ENCODE data around the gene KCNC4. TPM values are rescaled to one million over a fixed set of nuclear protein-coding genes. Genes with fewer than 3 reads are reported as not detected.
A peak's percentile ranks its signal among the peaks of the same experiment; 100 is the strongest.

KCNC4 gene
- total RNA-seq, 2 experiments from 2014 or later: 13.9 to 14.3 TPM

DNA sequence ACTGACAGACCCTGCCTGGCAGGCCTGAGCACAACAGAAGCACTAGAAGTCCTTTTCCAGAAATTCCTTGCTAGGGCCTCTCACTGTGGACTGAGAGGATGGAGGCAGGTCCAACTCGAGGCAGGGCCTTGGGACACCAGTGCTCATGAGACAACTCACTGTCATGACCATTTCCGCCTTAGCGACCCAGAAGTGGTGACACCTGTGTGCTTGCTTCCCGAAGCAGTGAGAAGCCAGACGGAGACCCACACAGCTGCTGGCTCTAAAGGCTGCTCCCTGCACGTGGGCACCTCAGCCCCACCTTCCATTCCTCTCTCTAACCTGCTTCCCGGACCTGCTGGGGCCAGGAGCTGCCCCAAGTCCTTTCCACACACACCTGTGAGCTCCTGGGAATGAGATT is 33.0 kb downstream of the KCNC4 start:
- DNase-seq (peak; percentile 4), ATAC-seq (no peak)
- H3K4me1 Mint-ChIP-seq: peaks cover 28% of the 10 kb centered on the region
- no peak overlapping the region for H3K4me3 Mint-ChIP-seq
- H3K27me3 Mint-ChIP-seq: no peaks in the 10 kb centered on the region
- no peak overlapping the region for H3K27ac Mint-ChIP-seq
- no peaks in the 10 kb centered on the region for H3K9me3 Mint-ChIP-seq (ENCODE audit: low read depth)
- POLR2A ChIA-PET: no interaction called here
- CTCF ChIA-PET: interaction anchor here (2.2 kb wide), 1 partner anchor 35 kb away, joined by 9 read pairs; no protein-coding TSS in a partner anchor
- peaks cover 8% of the 10 kb centered on the region for H3K36me3 Mint-ChIP-seq (ENCODE audit: low read depth)
- intact Hi-C loops (cut with DNase I, micrococcal nuclease): no loop called here

DNA sequence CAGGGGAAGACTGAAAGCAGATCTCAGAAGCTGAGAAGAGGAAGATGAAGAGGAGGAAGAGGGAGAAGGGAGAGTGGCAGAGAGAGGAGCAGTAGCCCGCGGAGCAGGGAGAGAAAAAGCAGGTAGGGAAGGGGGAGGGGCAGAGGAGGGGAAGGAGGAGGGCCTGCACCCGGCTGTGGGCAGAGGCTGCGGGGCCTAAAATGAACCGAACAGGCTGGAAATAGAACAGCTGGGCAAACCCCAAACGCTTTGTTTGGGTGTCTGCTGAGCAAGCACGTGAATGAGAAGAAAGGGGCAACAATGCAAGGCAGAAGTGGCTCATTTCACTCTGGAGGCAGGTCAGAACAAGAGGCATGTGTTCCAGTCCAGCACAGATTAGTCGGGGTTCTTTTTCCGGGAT is 33.5 kb downstream of the KCNC4 start:
- CTCF ChIA-PET: interaction anchor here (2.2 kb wide), 1 partner anchor 35 kb away, joined by 9 read pairs; no protein-coding TSS in a partner anchor
- ATAC-seq: peak; percentile 78

DNA sequence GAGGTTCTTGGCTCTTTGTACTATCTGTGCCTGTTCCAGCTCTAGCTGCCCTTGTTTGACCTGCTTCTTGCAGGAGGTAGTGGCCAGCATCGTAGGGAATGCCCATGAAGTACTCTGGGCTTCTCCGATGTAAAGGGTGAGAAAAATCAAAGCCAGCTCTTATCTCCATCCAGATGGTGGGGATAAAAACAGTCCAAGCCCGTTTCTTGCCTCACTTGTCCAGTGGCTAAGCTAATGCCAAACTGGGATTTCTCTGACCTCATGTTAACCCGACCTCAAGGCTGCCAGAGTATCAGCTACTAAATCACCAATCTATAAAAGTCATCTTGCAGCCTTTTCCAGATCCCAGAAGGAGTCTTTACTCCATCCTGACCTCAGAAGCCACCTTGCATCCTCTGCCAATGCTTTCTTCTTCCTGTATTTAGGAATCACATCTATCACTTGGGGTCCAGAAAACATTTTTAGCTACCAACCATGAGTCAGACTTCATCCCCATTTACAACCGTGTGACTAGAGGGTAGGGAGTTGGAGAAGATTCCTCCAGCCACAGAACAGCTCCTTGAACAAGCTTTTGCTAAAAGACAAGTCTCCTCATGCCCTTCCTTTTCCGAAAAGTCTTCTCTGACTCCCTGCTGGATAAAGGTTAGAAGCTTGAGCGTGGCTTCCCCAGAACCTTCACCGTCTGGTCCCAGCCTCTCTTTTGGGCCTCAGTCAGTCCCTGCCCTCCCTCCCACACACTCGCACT is 35.9 kb downstream of the KCNC4 start:
- DNase-seq (no peak), ATAC-seq (no peak)
- Mint-ChIP-seq H3K4me1 (peaks cover 10% of the 10 kb centered on the region), H3K36me3 (ENCODE audit: low read depth) (no peaks in the 10 kb centered on the region), H3K27ac (no peak overlapping the region), H3K9me3 (ENCODE audit: low read depth) (no peaks in the 10 kb centered on the region), H3K4me3 (no peak overlapping the region), H3K27me3 (no peaks in the 10 kb centered on the region)
- ChIA-PET CTCF (interaction anchor here (0.6 to 1.8 kb wide), 5 partner anchors 8 to 67 kb away, joined by 3 to 19 read pairs (median 4); no protein-coding TSS in a partner anchor), POLR2A (no interaction called here)
- intact Hi-C loops (cut with DNase I, micrococcal nuclease): no loop called here

More for the DNA sequence above, 33.5 kb downstream of the KCNC4 start:
- peak overlapping the region; percentile 4 for H3K27ac Mint-ChIP-seq
- peaks cover 24% of the 10 kb centered on the region for H3K4me1 Mint-ChIP-seq
- H3K4me3 Mint-ChIP-seq: no peak overlapping the region
- peaks cover 7% of the 10 kb centered on the region for H3K36me3 Mint-ChIP-seq (ENCODE audit: low read depth)
- H3K27me3 Mint-ChIP-seq: no peaks in the 10 kb centered on the region
- POLR2A ChIA-PET: no interaction called here
- intact Hi-C loops (cut with DNase I, micrococcal nuclease): no loop called here
- DNase-seq: peak; percentile 66
- H3K9me3 Mint-ChIP-seq (ENCODE audit: low read depth): no peaks in the 10 kb centered on the region

DNA sequence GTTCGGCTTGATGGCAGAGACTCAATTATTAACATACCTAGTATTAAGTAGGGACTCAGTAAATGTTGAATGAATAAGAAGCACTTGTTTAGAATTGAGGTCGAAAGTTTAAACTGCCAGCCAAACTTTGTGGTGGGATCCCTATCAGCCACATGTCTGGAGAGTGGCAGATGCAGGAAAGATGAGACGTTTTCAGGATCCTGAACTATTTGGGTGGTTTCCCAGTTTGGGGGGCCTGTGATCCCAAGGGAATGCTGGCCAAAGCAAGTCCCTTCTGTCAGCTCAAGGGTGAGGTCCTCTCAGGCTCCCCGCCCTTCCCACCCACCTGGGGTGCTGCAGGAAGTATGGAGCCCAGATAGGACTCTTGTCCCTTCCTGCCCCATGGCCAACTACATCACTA is 38.6 kb downstream of the KCNC4 start:
- ChIA-PET CTCF (interaction anchor here (2.7 kb wide), 1 partner anchor 46 kb away, joined by 10 read pairs; no protein-coding TSS in a partner anchor), POLR2A (interaction anchor here (0.7 kb wide), 1 partner anchor 12 kb away, joined by 4 read pairs; no protein-coding TSS in a partner anchor)
- DNase-seq (no peak), ATAC-seq (no peak)
- Mint-ChIP-seq H3K27me3 (no peaks in the 10 kb centered on the region), H3K27ac (no peak overlapping the region), H3K4me3 (no peak overlapping the region), H3K4me1 (peaks cover 3% of the 10 kb centered on the region), H3K9me3 (ENCODE audit: low read depth) (no peaks in the 10 kb centered on the region), H3K36me3 (ENCODE audit: low read depth) (no peaks in the 10 kb centered on the region)
- intact Hi-C loops (cut with DNase I, micrococcal nuclease): no loop called here

DNA sequence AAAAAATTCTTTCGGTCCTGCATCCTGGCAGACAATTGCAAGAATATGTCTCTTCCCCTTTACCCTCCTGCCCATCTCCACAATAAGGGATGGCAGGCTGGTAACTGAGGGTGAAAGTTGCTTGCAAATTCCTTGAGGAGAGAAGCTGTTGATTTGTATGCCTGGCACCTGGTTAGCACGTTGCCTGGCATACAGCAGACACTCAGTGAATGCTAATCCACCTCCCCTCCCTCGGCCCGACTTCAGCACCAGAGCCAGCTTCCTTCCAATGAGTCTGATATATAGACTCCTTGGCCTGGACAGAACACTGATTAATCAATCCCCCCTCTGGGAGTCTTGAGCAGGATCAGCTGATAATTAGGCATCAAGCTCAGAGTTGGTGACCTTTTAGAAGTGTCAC is 39.1 kb downstream of the KCNC4 start:
- Mint-ChIP-seq H3K9me3 (ENCODE audit: low read depth) (no peaks in the 10 kb centered on the region), H3K27me3 (no peaks in the 10 kb centered on the region), H3K36me3 (ENCODE audit: low read depth) (no peaks in the 10 kb centered on the region), H3K27ac (no peak overlapping the region), H3K4me3 (no peak overlapping the region), H3K4me1 (no peaks in the 10 kb centered on the region)
- ATAC-seq: no peak
- ChIA-PET POLR2A (interaction anchor here (0.7 kb wide), 1 partner anchor 12 kb away, joined by 4 read pairs; no protein-coding TSS in a partner anchor), CTCF (interaction anchor here (2.7 kb wide), 1 partner anchor 47 kb away, joined by 10 read pairs; no protein-coding TSS in a partner anchor)
- no peak for DNase-seq
- intact Hi-C loops (cut with DNase I, micrococcal nuclease): no loop called here

DNA sequence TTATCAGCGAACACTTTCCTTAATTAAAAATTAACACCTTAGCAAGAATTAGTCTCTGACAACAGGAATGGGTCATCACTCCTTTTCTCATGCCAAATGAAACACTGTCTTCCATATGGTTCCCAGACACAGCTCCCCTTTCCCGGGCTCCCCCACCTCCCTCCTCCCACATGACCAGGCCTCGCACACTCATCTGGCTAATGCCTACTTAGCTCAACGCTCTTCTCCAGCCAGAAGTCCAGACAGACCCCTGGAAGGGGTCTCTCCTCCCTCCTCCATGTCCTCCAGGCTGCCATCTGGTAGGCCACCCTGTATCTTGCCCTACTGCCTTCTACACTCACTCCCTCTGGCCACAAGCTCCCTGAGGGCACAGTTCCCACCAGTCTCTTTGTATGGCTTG is 39.9 kb downstream of the KCNC4 start:
- H3K27ac Mint-ChIP-seq: no peak overlapping the region
- POLR2A ChIA-PET: no interaction called here
- ATAC-seq: no peak
- no peak for DNase-seq
- no peak overlapping the region for H3K4me3 Mint-ChIP-seq
- no peaks in the 10 kb centered on the region for H3K9me3 Mint-ChIP-seq (ENCODE audit: low read depth)
- no peaks in the 10 kb centered on the region for H3K36me3 Mint-ChIP-seq (ENCODE audit: low read depth)
- CTCF ChIA-PET: interaction anchor here (2.7 kb wide), 1 partner anchor 47 kb away, joined by 10 read pairs; no protein-coding TSS in a partner anchor
- H3K4me1 Mint-ChIP-seq: no peaks in the 10 kb centered on the region
- intact Hi-C loops (cut with DNase I, micrococcal nuclease): no loop called here
- no peaks in the 10 kb centered on the region for H3K27me3 Mint-ChIP-seq

DNA sequence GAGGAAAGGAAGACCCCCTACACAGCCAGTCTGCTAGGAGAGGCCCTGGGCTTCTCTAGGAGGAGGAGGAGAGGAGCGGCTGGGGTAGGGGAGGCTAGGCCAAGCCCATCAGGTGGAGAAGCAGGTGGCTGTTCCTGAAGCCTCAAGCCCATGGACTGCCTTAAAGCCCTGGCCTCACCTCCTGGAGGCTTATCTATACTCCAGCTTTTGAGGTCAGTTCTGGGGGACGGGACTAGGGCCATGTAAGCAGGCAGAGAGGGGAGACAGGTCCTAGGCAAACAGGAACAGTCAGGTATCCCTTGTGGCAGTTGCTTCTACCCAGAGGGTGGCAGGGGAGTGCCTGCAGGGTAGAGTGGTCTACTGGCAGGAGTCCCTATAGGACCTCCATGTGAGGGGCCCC is 40.6 kb downstream of the KCNC4 start:
- H3K27me3 Mint-ChIP-seq: no peaks in the 10 kb centered on the region
- no peaks in the 10 kb centered on the region for H3K9me3 Mint-ChIP-seq (ENCODE audit: low read depth)
- ChIA-PET POLR2A (no interaction called here), CTCF (interaction anchor here (2.7 kb wide), 1 partner anchor 48 kb away, joined by 10 read pairs; no protein-coding TSS in a partner anchor)
- H3K4me3 Mint-ChIP-seq: no peak overlapping the region
- H3K4me1 Mint-ChIP-seq: peaks cover 5% of the 10 kb centered on the region
- ATAC-seq (no peak), DNase-seq (no peak)
- H3K27ac Mint-ChIP-seq: no peak overlapping the region
- intact Hi-C loops (cut with DNase I, micrococcal nuclease): no loop called here
- no peaks in the 10 kb centered on the region for H3K36me3 Mint-ChIP-seq (ENCODE audit: low read depth)

DNA sequence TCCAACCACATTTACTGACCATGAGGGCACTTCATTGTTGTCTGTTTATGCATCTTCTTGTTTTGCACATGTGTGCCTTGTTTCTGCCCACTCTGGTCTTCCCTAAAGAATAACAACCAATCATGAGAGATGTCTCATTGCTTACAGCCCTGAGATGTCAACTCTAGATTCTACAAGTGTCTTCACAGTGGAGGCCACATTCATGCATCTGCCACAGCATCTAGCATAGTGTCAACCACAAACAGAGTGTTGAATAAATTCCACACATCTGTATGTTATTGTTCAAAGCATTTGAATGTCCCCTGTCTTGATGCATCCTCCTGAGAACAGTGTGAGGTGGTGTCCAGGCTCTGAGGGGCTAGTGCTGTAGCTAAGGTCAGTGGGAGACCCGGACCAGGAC is 43.1 kb downstream of the KCNC4 start:
- Mint-ChIP-seq H3K36me3 (ENCODE audit: low read depth) (no peaks in the 10 kb centered on the region), H3K9me3 (ENCODE audit: low read depth) (no peaks in the 10 kb centered on the region), H3K4me1 (peaks cover 5% of the 10 kb centered on the region), H3K27ac (no peak overlapping the region), H3K4me3 (no peak overlapping the region), H3K27me3 (no peaks in the 10 kb centered on the region)
- DNase-seq: no peak
- ATAC-seq: no peak
- ChIA-PET POLR2A (no interaction called here), CTCF (interaction anchor here (1.1 kb wide), 1 partner anchor 46 kb away, joined by 5 read pairs; no protein-coding TSS in a partner anchor)
- intact Hi-C loops (cut with DNase I, micrococcal nuclease): no loop called here

DNA sequence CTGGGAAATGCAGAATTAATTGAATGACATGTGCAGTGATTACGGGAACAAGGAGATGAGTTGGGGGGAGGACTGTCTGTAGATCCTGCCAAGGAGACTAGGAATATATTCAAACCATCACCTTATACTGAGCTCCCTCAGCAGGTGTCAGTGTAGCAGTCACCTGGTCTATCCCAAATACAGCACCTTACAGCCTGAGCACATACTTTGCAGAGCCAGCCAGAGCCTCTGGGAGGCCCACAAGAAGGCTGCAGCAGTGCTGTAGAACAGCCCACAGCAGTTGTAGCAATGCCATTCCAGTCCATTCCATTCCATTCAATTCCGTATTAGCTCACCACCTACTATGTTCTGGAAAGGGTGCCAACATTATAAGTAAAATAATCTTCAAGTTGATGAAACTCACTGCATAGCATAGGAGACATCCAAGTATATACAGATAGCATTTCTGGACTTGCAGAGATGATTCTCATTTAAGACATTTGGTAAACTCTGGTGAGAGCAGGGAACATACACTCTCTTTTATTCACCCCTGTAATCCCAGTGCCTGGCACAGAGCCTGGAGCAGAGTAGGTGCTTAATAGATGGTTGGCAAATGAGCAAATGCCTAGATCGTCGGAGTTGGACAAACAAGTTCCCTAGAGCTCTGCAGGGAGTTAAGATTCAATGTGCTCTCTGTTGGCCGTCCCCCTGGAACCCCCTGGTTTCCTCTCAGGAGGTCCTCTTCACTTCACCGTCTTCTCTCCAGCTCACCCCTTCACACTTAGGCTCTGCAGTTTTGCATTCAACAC is 44.7 kb downstream of the KCNC4 start:
- Mint-ChIP-seq H3K36me3 (ENCODE audit: low read depth) (no peaks in the 10 kb centered on the region), H3K4me3 (no peak overlapping the region), H3K27ac (no peak overlapping the region), H3K9me3 (ENCODE audit: low read depth) (no peaks in the 10 kb centered on the region), H3K4me1 (peaks cover 5% of the 10 kb centered on the region), H3K27me3 (peaks cover under 1% of the 10 kb centered on the region)
- ChIA-PET POLR2A (no interaction called here), CTCF (interaction anchor here (0.8 to 2.6 kb wide), 6 partner anchors 9 to 58 kb away, joined by 3 to 7 read pairs (median 4); no protein-coding TSS in a partner anchor)
- ATAC-seq (no peak), DNase-seq (no peak)
- intact Hi-C loops (cut with DNase I, micrococcal nuclease): no loop called here

DNA sequence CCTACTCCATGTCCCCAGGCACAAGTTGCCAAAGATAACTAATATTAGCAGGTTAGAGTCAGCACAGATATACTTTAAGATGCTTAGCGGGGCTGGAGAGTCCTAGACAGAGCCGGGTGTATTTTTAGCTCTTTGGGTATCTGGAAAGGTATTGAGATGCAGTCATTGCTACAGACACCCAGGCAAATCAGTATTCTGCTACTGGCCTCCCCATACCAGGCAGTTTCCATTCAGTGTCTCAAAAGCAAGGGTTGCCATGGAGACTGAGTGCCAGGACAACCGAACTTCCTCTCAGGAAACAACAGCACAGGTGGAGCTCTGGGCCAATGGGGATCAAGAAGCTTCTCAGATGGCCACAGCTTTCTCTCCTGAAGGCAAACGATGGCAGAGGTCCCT is 45.3 kb downstream of the KCNC4 start:
- Mint-ChIP-seq H3K9me3 (ENCODE audit: low read depth) (no peaks in the 10 kb centered on the region), H3K27ac (no peak overlapping the region), H3K36me3 (ENCODE audit: low read depth) (no peaks in the 10 kb centered on the region), H3K4me3 (no peak overlapping the region), H3K4me1 (peaks cover 5% of the 10 kb centered on the region), H3K27me3 (peaks cover 1% of the 10 kb centered on the region)
- CTCF ChIA-PET: interaction anchor here (1.0 to 2.6 kb wide), 5 partner anchors 10 to 52 kb away, joined by 4 to 7 read pairs (median 4); no protein-coding TSS in a partner anchor
- DNase-seq (no peak), ATAC-seq (no peak)
- intact Hi-C loops (cut with DNase I, micrococcal nuclease): no loop called here
- POLR2A ChIA-PET: no interaction called here

DNA sequence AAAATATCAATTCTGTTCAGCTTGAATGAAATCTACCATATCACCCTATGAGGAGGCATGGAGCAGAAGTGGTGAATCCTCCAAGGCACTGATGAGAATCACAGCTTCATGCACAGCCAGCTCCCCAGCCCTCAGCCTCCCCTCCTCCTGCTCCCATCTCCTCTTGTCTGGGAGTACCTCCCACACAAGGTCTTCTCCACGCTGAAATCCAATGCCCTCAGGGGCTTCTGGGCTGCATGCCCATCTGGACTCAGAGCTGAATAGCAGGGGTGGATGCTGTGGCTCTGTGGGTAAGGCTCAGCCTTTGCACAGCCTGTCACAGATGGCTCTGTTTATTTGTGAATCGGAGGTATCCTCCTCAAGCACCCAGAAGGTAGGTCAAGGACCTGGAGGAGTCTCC is 48.6 kb downstream of the KCNC4 start:
- no peaks in the 10 kb centered on the region for H3K36me3 Mint-ChIP-seq (ENCODE audit: low read depth)
- DNase-seq: no peak
- no peak overlapping the region for H3K4me3 Mint-ChIP-seq
- peaks cover 1% of the 10 kb centered on the region for H3K27me3 Mint-ChIP-seq
- no peaks in the 10 kb centered on the region for H3K9me3 Mint-ChIP-seq (ENCODE audit: low read depth)
- ChIA-PET CTCF (no interaction called here), POLR2A (no interaction called here)
- ATAC-seq: no peak
- H3K27ac Mint-ChIP-seq: no peak overlapping the region
- intact Hi-C loops (cut with DNase I, micrococcal nuclease): no loop called here
- H3K4me1 Mint-ChIP-seq: peaks cover 5% of the 10 kb centered on the region
